H1 (cell line): ENCODE data around the gene CACNA2D1. TPM values are rescaled to one million over a fixed set of nuclear protein-coding genes. Genes with fewer than 3 reads are reported as not detected.

ENCODE experiments used
- CTCF ChIA-PET: fragments of 300-600 bp; sonication (Branson Sonifier 250); formaldehyde crosslinking; loops from one replicate; lab custom pipeline; 2021; ENCODE audit not compliant: partially characterized antibody; lab: Charles Lee
- POLR2A ChIA-PET: fragments of 300-600 bp; sonication (Branson Sonifier 250); formaldehyde crosslinking; loops from one replicate; lab custom pipeline; 2021; ENCODE audit warnings: inconsistent platforms; ENCODE audit not compliant: partially characterized antibody; lab: Charles Lee
- DNase-seq, 2 experiments: peaks; one replicate each; pipeline versions ENCODE4 v3.0.0 to v3.0.0-alpha.2; 2010 to 2022; ENCODE audit warnings: low spot score in 2 of 2, low read depth in 1 of 2, mixed read lengths in 1 of 2
- FAIRE-seq: peaks from 2 replicates; lab custom pipeline; 2011; peaks lifted over from hg19 to GRCh38; lab: Jason Lieb, UNC
- H2AFZ ChIP-seq: 2 replicates; pipeline ENCODE4 v1.8.1; 2012; ENCODE audit warnings: low read length, inconsistent platforms
- H2AK5ac ChIP-seq: 2 replicates; pipeline ENCODE4 v1.6.1; 2013; ENCODE audit warnings: low read depth, low read length
- H2BK120ac ChIP-seq: replicated peaks from 2 replicates; pipeline ENCODE3; 2013; ENCODE audit warnings: low read depth, low read length, inconsistent platforms
- H2BK12ac ChIP-seq: 2 replicates; pipeline ENCODE4 v1.6.1; 2013; ENCODE audit warnings: low read depth, low read length
- H2BK15ac ChIP-seq: 2 replicates; pipeline ENCODE4 v1.6.1; 2013; ENCODE audit warnings: low read length
- H2BK20ac ChIP-seq: 2 replicates; pipeline ENCODE4 v1.6.1; 2013; ENCODE audit warnings: low read length
- H2BK5ac ChIP-seq: 2 replicates; pipeline ENCODE4 v1.6.1; 2013; ENCODE audit warnings: low read depth, low read length
- H3K14ac ChIP-seq: 2 replicates; pipeline ENCODE4 v1.6.1; 2013; ENCODE audit warnings: inconsistent platforms; ENCODE audit not compliant: insufficient read length
- H3K18ac ChIP-seq: 2 replicates; pipeline ENCODE4 v1.6.1; 2013; ENCODE audit warnings: low read length; ENCODE audit errors: extremely low read depth
- H3K23ac ChIP-seq: 2 replicates; pipeline ENCODE4 v1.6.1; 2013; ENCODE audit warnings: inconsistent platforms; ENCODE audit not compliant: insufficient read length
- H3K23me2 ChIP-seq: 2 replicates; pipeline ENCODE4 v1.6.1; 2013; ENCODE audit warnings: low read depth, low read length
- H3K27ac ChIP-seq: 2 replicates; pipeline ENCODE4 v1.6.1; 2011; ENCODE audit warnings: low read depth, low read length, inconsistent platforms
- H3K27me3 ChIP-seq, 4 experiments: replicated peaks in 1 of 4; 1 replicate in 1 of 4; 2 replicates in 3 of 4; pipeline versions ENCODE4 v1.6.1 to v1.8.1; 2011 to 2013; ENCODE audit warnings: low read length in 3 of 4, mild to moderate bottlenecking in 3 of 4, inconsistent platforms in 2 of 4, mixed read lengths in 2 of 4, moderate library complexity in 1 of 4; ENCODE audit not compliant: control insufficient read depth in 3 of 4, insufficient read depth in 3 of 4; ENCODE audit errors: extremely low read depth in 1 of 4
- H3K36me3 ChIP-seq, 4 experiments: 2 replicates each; pipeline versions ENCODE4 v1.6.1 to v1.8.1; 2011 to 2013; ENCODE audit warnings: mild to moderate bottlenecking in 4 of 4, low read length in 3 of 4, moderate library complexity in 2 of 4, control low read depth in 1 of 4, inconsistent platforms in 1 of 4; ENCODE audit not compliant: insufficient read depth in 4 of 4, control insufficient read depth in 2 of 4
- H3K4ac ChIP-seq: replicated peaks from 2 replicates; pipeline ENCODE3; 2013; ENCODE audit warnings: low read length, low read depth, mixed read lengths, inconsistent platforms; ENCODE audit not compliant: insufficient read length
- H3K4me1 ChIP-seq, 4 experiments: replicated peaks in 1 of 4; 1 replicate in 1 of 4; 2 replicates in 3 of 4; pipeline versions ENCODE4 v1.6.1 to v1.8.1; 2011 to 2013; ENCODE audit warnings: low read length in 3 of 4, inconsistent platforms in 2 of 4, mixed read lengths in 1 of 4; ENCODE audit not compliant: insufficient read depth in 4 of 4, control insufficient read depth in 3 of 4
- H3K4me2 ChIP-seq, 2 experiments: 2 replicates each; pipeline versions ENCODE4 v1.6.1 to v1.8.1; 2011 to 2013; ENCODE audit warnings: low read depth in 2 of 2, low read length in 2 of 2, control low read depth in 1 of 2, inconsistent platforms in 1 of 2, mild to moderate bottlenecking in 1 of 2; ENCODE audit not compliant: insufficient read depth in 1 of 2
- H3K4me3 ChIP-seq, 4 experiments: fragments of 200-600, 300-600 bp in 1 of 4; sonication (generic), shearing (Covaris generic), sonication (Bioruptor Twin) in 1 of 4; 2 replicates each; pipeline versions ENCODE4 v1.5.1 to v1.8.1; 2011 to 2016; ENCODE audit warnings: low read length in 4 of 4, low read depth in 3 of 4, control low read depth in 2 of 4, inconsistent platforms in 2 of 4, mild to moderate bottlenecking in 2 of 4, mixed read lengths in 1 of 4, moderate library complexity in 1 of 4; ENCODE audit not compliant: insufficient read depth in 2 of 4; ENCODE audit errors: extremely low read depth in 1 of 4
- H3K56ac ChIP-seq: replicated peaks from 2 replicates; pipeline ENCODE3; 2013; ENCODE audit warnings: low read depth, mild to moderate bottlenecking, mixed read lengths, low read length, inconsistent platforms; ENCODE audit not compliant: insufficient read length
- H3K79me1 ChIP-seq: 2 replicates; pipeline ENCODE4 v1.6.1; 2013; ENCODE audit warnings: low read depth, low read length, control low read depth
- H3K79me2 ChIP-seq, 2 experiments: 2 replicates each; pipeline versions ENCODE4 v1.6.1 to v1.8.1; 2012 to 2013; ENCODE audit warnings: low read length in 2 of 2, mild to moderate bottlenecking in 2 of 2, inconsistent platforms in 1 of 2; ENCODE audit not compliant: insufficient read depth in 2 of 2, control insufficient read depth in 1 of 2
- H3K9ac ChIP-seq, 4 experiments: replicated peaks in 1 of 4; 1 replicate in 1 of 4; 2 replicates in 3 of 4; pipeline versions ENCODE4 v1.6.1 to v1.8.1; 2011 to 2013; ENCODE audit warnings: low read depth in 3 of 4, low read length in 3 of 4, control low read depth in 2 of 4, mild to moderate bottlenecking in 2 of 4, moderate library complexity in 2 of 4, inconsistent platforms in 1 of 4; ENCODE audit errors: extremely low read depth in 1 of 4
- H3K9me3 ChIP-seq, 2 experiments: 2 replicates each; pipeline versions ENCODE4 v1.6.1 to v1.8.1; 2012 to 2013; ENCODE audit warnings: mild to moderate bottlenecking in 2 of 2, moderate library complexity in 2 of 2, control low read depth in 1 of 2, inconsistent platforms in 1 of 2, low read depth in 1 of 2, low read length in 1 of 2, mixed read lengths in 1 of 2; ENCODE audit not compliant: insufficient read depth in 2 of 2
- H4K20me1 ChIP-seq, 2 experiments: replicated peaks in 1 of 2; 2 replicates each; pipeline versions ENCODE3 to v1.8.1; 2011 to 2013; ENCODE audit warnings: inconsistent platforms in 2 of 2, low read length in 2 of 2, mild to moderate bottlenecking in 1 of 2; ENCODE audit not compliant: insufficient read depth in 2 of 2, control insufficient read depth in 1 of 2
- H4K5ac ChIP-seq: 2 replicates; pipeline ENCODE4 v1.6.1; 2013; ENCODE audit warnings: low read length, low read depth, mixed read lengths, inconsistent platforms; ENCODE audit not compliant: insufficient read length
- H4K8ac ChIP-seq: 2 replicates; pipeline ENCODE4 v1.8.0; 2013; ENCODE audit warnings: mild to moderate bottlenecking, moderate library complexity, low read length, inconsistent platforms; ENCODE audit not compliant: insufficient read depth; ENCODE audit errors: extremely low read depth
- H4K91ac ChIP-seq: replicated peaks from 2 replicates; pipeline ENCODE3; 2013; ENCODE audit warnings: low read length, mixed read lengths, inconsistent platforms; ENCODE audit not compliant: insufficient read length
- CEBPB ChIP-seq: IDR thresholded peaks from 2 replicates; pipeline ENCODE4 v1.6.1; 2012; ENCODE audit warnings: low read depth, low read length
- TCF12 ChIP-seq: IDR thresholded peaks from 2 replicates; pipeline ENCODE4 v1.6.1; 2011; ENCODE audit warnings: low read depth, mild to moderate bottlenecking, low read length
- WGBS, 2 experiments: shearing (Covaris generic) in 1 of 2; methylation state at CpG; one replicate each; pipeline versions ENCODE4 v1.1.6 to v1.1.7; 2013 to 2015; ENCODE audit warnings: low lambda C conversion rate in 2 of 2, mixed read lengths in 2 of 2, inconsistent platforms in 1 of 2, low coverage in 1 of 2, missing lambda C conversion rate in 1 of 2; ENCODE audit not compliant: insufficient replicate concordance in 2 of 2, insufficient coverage in 1 of 2, insufficient read length in 1 of 2; ENCODE audit errors: extremely low coverage in 1 of 2, missing lambda C conversion rate in 1 of 2; 5-methylcytosine and 5-hydroxymethylcytosine counted together
- polyA plus RNA-seq, 7 experiments: library from polyadenylated mRNA; depleted of rRNA in 3 of 7; stranded (reverse) in 5 of 7; unstranded in 2 of 7; fragments of >200 nt in 5 of 7; fragments of 200-250 nt in 2 of 7; gene quantifications; 1 replicate in 5 of 7; 2 replicates in 1 of 7; 4 replicates in 1 of 7; pipeline versions ENCODE4 v1.2.1 to v1.2.3, GENCODE V29; 2011 to 2013; ENCODE audit warnings: missing spikeins in 2 of 7, mixed read lengths in 2 of 7
- total RNA-seq: library from RNA; stranded (reverse); fragmentation: NEBNext Ultra II Directional; extraction: Animal tissue kit (Norgen Biotek cat#: 25700); gene quantifications from 2 replicates; pipeline ENCODE4 v1.2.1, GENCODE V29; 2021

Gene CACNA2D1
- total and polyA plus RNA-seq, 2 of the 8 experiments (the other 6 are each of a cell fraction or from before 2014, with no cell fraction given): 4.3 to 27.3 TPM

DNA sequence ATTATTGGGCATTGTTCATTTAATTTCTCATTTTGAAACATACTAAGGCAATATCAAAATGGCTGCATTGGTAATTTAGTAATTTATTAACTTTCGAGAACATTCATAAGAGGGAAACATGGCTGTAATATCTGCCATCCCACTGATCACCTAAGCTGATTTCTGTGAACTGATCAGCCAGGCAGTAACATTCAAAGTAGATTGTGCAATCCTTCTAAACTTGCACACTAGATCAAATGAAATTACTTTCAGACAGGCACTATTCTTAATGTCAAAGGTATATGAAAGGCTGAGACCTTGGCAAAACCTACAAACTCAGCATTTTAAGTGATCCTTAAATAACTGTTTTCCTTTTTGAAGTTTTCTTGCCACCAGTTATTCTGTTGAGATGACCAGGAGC, 290.7 kb downstream of the CACNA2D1 start:
- no peak overlapping the region for H4K8ac ChIP-seq
- 87% methylated on average over 1 of the region's 1 CpG; no CpG with 5 or more reads in 1 of the 2 experiments for whole genome bisulfite sequencing, 2 experiments
- DNase-seq: no peak

More for the DNA sequence above, 290.7 kb downstream of the CACNA2D1 start:
- H4K20me1 ChIP-seq: no peaks in the 10 kb centered on the region
- no peak overlapping the region for H2BK5ac ChIP-seq
- H4K91ac ChIP-seq: no peak overlapping the region
- H4K5ac ChIP-seq: no peak overlapping the region
- H3K9ac ChIP-seq: no peak overlapping the region
- H3K4ac ChIP-seq: no peak overlapping the region
- FAIRE-seq: no peak
- no peaks in the 10 kb centered on the region for H3K79me2 ChIP-seq
- H2BK120ac ChIP-seq: no peak overlapping the region
- no peaks in the 10 kb centered on the region for H3K79me1 ChIP-seq
- H3K9me3 ChIP-seq: no peaks in the 10 kb centered on the region
- H3K14ac ChIP-seq: no peak overlapping the region
- H3K27ac ChIP-seq: no peak overlapping the region
- H2BK20ac ChIP-seq: no peak overlapping the region
- no peak overlapping the region for H3K23ac ChIP-seq
- H2AFZ ChIP-seq: no peak overlapping the region
- no peak overlapping the region for H2BK12ac ChIP-seq
- H3K4me3 ChIP-seq: no peak overlapping the region
- POLR2A ChIA-PET: no interaction called here
- H3K18ac ChIP-seq: no peak overlapping the region
- no peaks in the 10 kb centered on the region; a peak in 2 of 7 replicates for H3K27me3 ChIP-seq
- H3K4me2 ChIP-seq: no peak overlapping the region
- CTCF ChIA-PET: no interaction called here
- H2BK15ac ChIP-seq: no peak overlapping the region
- no peaks in the 10 kb centered on the region for H3K36me3 ChIP-seq
- TF ChIP-seq TCF12: no peak
- peak; percentile 37; the same call in 1 of the 2 replicates for TF ChIP-seq CEBPB
- H2AK5ac ChIP-seq: no peak overlapping the region
- peaks cover 0 to 2% (median 0%) of the 10 kb centered on the region in 4 experiments; a peak in 1 of 7 replicates for H3K4me1 ChIP-seq
- H3K23me2 ChIP-seq: no peaks in the 10 kb centered on the region
- no peak overlapping the region for H3K56ac ChIP-seq
